Measurements from ENCODE around the gene TPCN1. TPM values are rescaled to one million over a fixed set of nuclear protein-coding genes. Genes with fewer than 3 reads are reported as not detected.

Gene TPCN1
- total RNA-seq, 1 experiment from 2014 or later = 42.7 TPM

DNA sequence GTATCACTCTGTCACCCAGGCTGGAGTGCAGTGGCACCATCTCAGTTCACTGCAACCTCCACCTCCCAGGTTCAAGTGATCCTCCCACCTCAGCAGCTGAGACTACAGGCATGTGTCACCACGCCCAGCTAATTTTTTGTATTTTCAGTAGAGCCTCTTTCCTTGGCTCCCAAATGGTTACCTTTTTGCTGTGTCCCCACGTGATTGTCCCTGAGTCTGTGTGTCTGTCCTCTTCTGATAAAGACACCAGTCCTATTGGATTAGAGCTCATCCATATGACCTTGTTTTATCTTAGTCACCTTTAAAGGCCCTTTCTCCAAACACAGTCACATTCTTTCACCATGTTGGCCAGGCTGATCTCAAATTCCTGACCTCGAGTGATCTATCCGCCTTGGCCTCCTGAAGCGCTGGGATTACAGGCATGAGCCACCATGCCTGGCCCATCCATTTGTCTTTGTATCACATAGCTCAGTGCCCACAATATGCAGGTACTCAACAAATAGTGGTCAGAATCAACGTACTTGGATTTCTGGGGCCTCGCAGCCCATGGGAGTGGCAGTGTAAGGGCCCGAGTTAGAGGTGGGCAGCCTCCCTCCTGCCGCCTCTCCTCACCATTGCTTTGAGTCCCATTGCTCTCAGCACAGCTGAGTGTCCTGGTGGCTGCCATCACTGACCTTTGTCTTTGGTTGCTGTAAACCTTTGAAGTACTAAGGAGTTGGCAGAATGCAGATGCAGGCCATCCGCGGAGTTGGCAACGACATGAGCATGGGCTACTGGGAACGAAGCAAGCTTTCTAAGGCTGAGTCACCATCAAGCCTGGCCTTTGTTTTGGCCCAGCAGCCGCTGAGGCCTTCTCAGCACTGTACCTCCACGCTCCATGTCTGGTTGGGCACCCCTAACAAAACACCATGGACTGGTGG, 9.3 kb downstream of the TPCN1 start:
- no peak for DNase-seq
- no peak overlapping the region for H2AFZ ChIP-seq
- H4K20me1 ChIP-seq (ENCODE audit: insufficient read depth) = no peaks in the 10 kb centered on the region
- no peaks in the 10 kb centered on the region for H3K9me3 ChIP-seq (ENCODE audit: insufficient read depth, low read depth)
- H3K9me2 ChIP-seq (ENCODE audit: insufficient read depth) = no peaks in the 10 kb centered on the region
- peak overlapping the region; percentile 76 for H3K27ac ChIP-seq
- H3K79me2 ChIP-seq (ENCODE audit: low read depth) = peaks cover 9% of the 10 kb centered on the region; the same call in 1 of the 2 replicates
- peaks cover 36% of the 10 kb centered on the region; the same call in 1 of the 2 replicates for H3K36me3 ChIP-seq (ENCODE audit: low read depth)
- H3K4me3 ChIP-seq = no peak overlapping the region
- TF ChIP-seq CTCF (conservative IDR thresholded peaks at IDR 0.05) (no peak), EZH2 (IDR thresholded peaks at IDR 0.05; ENCODE audit: low read depth) (no peak)
- BruUV-seq (replicated peaks) = no TSS peak
- ChIA-PET CTCF (interaction anchor here (0.8 kb wide), 1 partner anchor 9 kb away, joined by 3 read pairs; no protein-coding TSS in a partner anchor), POLR2A (ENCODE audit: unreplicated experiment) (no interaction called here)
- no peak overlapping the region for H3K4me2 ChIP-seq
- H3K4me1 ChIP-seq (replicated peaks; ENCODE audit: insufficient read depth) = peaks cover 21% of the 10 kb centered on the region
- H3K27me3 ChIP-seq (ENCODE audit: insufficient read depth, low read depth) = no peaks in the 10 kb centered on the region
- peaks cover 30% of the 10 kb centered on the region for H3F3A ChIP-seq (ENCODE audit: insufficient read depth, low read depth)
- intact Hi-C loops (cut with micrococcal nuclease; ENCODE audit: unreplicated experiment) = loop anchor here (1.0 kb wide), 2 partner anchors 11 to 16 kb away; no protein-coding TSS in a partner anchor

DNA sequence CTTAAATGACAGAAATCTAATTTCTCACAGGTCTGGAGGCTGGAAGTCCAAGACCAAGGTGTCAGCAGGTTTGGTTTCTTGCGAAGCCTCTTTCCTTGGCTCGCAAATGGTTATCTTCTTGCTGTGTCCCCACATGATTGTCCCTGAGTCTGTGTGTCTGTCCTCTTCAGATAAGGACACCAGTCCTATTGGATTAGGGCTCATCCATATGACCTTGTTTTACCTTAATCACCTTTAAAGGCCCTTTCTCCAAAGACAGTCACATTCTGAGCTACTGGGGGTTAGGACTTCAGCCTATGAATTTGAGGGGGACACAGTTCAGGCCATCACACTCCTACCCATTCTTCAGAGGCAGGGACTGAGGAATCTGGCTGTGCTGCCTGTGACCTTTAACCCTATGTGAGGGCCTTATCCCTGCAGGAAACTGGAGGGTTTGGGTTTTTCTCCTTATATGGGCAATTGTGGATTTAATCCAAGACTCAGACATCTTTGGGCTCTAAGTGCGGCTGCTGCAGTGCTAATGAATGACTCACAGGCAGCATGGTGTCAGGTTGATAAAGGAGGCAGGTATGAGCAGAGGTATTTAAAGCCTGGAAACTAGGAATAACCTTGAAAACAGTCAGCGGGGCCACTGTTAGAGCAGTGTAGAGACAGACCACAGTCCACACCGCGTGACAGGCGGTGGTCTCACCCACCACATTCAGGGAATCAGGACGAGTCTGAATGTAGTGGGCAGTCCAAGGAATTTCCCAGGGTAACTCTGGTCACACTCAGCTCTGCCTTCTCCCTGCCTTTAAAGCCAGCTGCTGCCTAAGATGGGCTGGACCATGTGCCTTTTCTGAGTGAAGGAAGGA, 10.2 kb downstream of the TPCN1 start:
- Histone ChIP-seq H3K4me2 (peak overlapping the region; percentile 51), H3K4me1 (replicated peaks; ENCODE audit: insufficient read depth) (peaks cover 27% of the 10 kb centered on the region), H3K79me2 (ENCODE audit: low read depth) (peaks cover 9% of the 10 kb centered on the region; the same call in 1 of the 2 replicates), H2AFZ (no peak overlapping the region), H3F3A (ENCODE audit: insufficient read depth, low read depth) (peaks cover 27% of the 10 kb centered on the region), H3K9me3 (ENCODE audit: insufficient read depth, low read depth) (no peaks in the 10 kb centered on the region), H3K27me3 (ENCODE audit: insufficient read depth, low read depth) (no peaks in the 10 kb centered on the region), H3K4me3 (no peak overlapping the region), H4K20me1 (ENCODE audit: insufficient read depth) (no peaks in the 10 kb centered on the region), H3K36me3 (ENCODE audit: low read depth) (peaks cover 36% of the 10 kb centered on the region; the same call in 1 of the 2 replicates), H3K27ac (peak overlapping the region; percentile 76), H3K9me2 (ENCODE audit: insufficient read depth) (no peaks in the 10 kb centered on the region)
- intact Hi-C loops (cut with micrococcal nuclease; ENCODE audit: unreplicated experiment) = loop anchor here (1.0 kb wide), 2 partner anchors 10 to 15 kb away; no protein-coding TSS in a partner anchor
- TSS peak; percentile 55 for BruUV-seq (replicated peaks)
- POLR2A ChIA-PET (ENCODE audit: unreplicated experiment) = no interaction called here
- CTCF ChIA-PET = interaction anchor here (0.8 kb wide), 1 partner anchor 10 kb away, joined by 3 read pairs; no protein-coding TSS in a partner anchor
- DNase-seq = peak; percentile 43 to 85
- TF ChIP-seq CTCF (conservative IDR thresholded peaks at IDR 0.05) = no peak
- no peak for TF ChIP-seq EZH2 (IDR thresholded peaks at IDR 0.05; ENCODE audit: low read depth)

Measured in PC-9 (cell line).